B cell (primary cell): ENCODE measurements around the gene SYT3. TPM values are rescaled to one million over a fixed set of nuclear protein-coding genes. Genes with fewer than 3 reads are reported as not detected.

Experiments
- ATAC-seq: fragments of 200-7000 bp; cut with Tn5 transposase; one replicate; pipeline ENCODE4 v1.10.0; 2021; ENCODE audit warnings: low read depth, mild to moderate bottlenecking, moderate number of reproducible peaks, moderate library complexity
- CTCF ChIA-PET: fragments of 350-600 bp; sonication (Branson Sonifier 250); formaldehyde crosslinking; loops from one replicate; lab custom pipeline; 2021; ENCODE audit warnings: antibody characterized with exemption, inconsistent platforms; lab: Charles Lee
- POLR2A ChIA-PET: fragments of 350-600 bp; sonication (Branson Sonifier 250); formaldehyde crosslinking; loops from one replicate; lab custom pipeline; 2021; ENCODE audit warnings: antibody characterized with exemption; lab: Charles Lee
- DNase-seq: peaks from one replicate; pipeline ENCODE4 v3.0.0; 2013
- H2AFZ ChIP-seq: 2 replicates; pipeline ENCODE4 v1.6.1; 2012; ENCODE audit warnings: mild to moderate bottlenecking, low read depth, low read length; ENCODE audit not compliant: insufficient read depth, poor library complexity, severe bottlenecking
- H3K27ac ChIP-seq, 2 donors: 1 replicate in 1 of 2; 2 replicates in 1 of 2; pipeline ENCODE4 v1.5.1; 2012 to 2013; ENCODE audit warnings: low read length in 2 of 2, mild to moderate bottlenecking in 2 of 2, moderate library complexity in 1 of 2
- H3K27me3 ChIP-seq, 4 experiments: fragments of 200-600 bp in 1 of 4; sonication (generic) in 1 of 4; replicated peaks in 1 of 4; 1 replicate in 2 of 4; 2 replicates in 2 of 4; pipeline versions ENCODE4 v1.6.1 to v1.7.0; 2013 to 2016; ENCODE audit warnings: low read length in 3 of 4, mild to moderate bottlenecking in 2 of 4, mixed read lengths in 1 of 4, moderate library complexity in 1 of 4; ENCODE audit not compliant: insufficient read depth in 4 of 4, control insufficient read depth in 3 of 4; ENCODE audit errors: control extremely low read depth in 1 of 4
- H3K36me3 ChIP-seq, 2 experiments: replicated peaks in 1 of 2; 1 replicate in 1 of 2; 2 replicates in 1 of 2; pipeline versions ENCODE4 v1.6.1 to v1.7.1; 2013; ENCODE audit warnings: low read length in 1 of 2; ENCODE audit not compliant: insufficient read depth in 2 of 2, control insufficient read depth in 1 of 2; ENCODE audit errors: control extremely low read depth in 1 of 2, extremely low read depth in 1 of 2
- H3K4me1 ChIP-seq, 2 donors: fragments of 200-600 bp in 1 of 2; sonication (generic) in 1 of 2; 1 replicate in 1 of 2; 2 replicates in 1 of 2; pipeline versions ENCODE4 v1.5.1 to v1.6.1; 2013 to 2017; ENCODE audit warnings: low read length in 2 of 2; ENCODE audit not compliant: control insufficient read depth in 2 of 2, insufficient read depth in 2 of 2
- H3K4me2 ChIP-seq: replicated peaks from 2 replicates; pipeline ENCODE3; 2012; ENCODE audit warnings: mild to moderate bottlenecking, low read depth, low read length; ENCODE audit not compliant: poor library complexity, severe bottlenecking
- H3K4me3 ChIP-seq, 5 experiments: fragments of 200-600 bp in 1 of 5; sonication (generic) in 1 of 5; 1 replicate in 3 of 5; 2 replicates in 2 of 5; pipeline versions ENCODE4 v1.5.1 to v1.7.0; 2011 to 2016; ENCODE audit warnings: low read length in 4 of 5, mild to moderate bottlenecking in 4 of 5, low read depth in 2 of 5, control low read depth in 1 of 5, moderate library complexity in 1 of 5; ENCODE audit not compliant: insufficient read depth in 1 of 5; ENCODE audit errors: control extremely low read depth in 1 of 5, extremely low read depth in 1 of 5
- H3K79me2 ChIP-seq: fragments of 200-600 bp; sonication (generic); one replicate; pipeline ENCODE4 v1.6.0; 2016; ENCODE audit warnings: low read length; ENCODE audit not compliant: control insufficient read depth, insufficient read depth
- H3K9ac ChIP-seq: fragments of 200-600 bp; sonication (generic); 2 replicates; pipeline ENCODE4 v1.6.1; 2017; ENCODE audit warnings: mild to moderate bottlenecking, low read length, moderate library complexity
- H3K9me3 ChIP-seq, 3 donors: one replicate each; pipeline versions ENCODE4 v1.6.1 to v1.7.1; 2013; ENCODE audit warnings: low read length in 2 of 3; ENCODE audit not compliant: control insufficient read depth in 2 of 3, insufficient read depth in 1 of 3; ENCODE audit errors: control extremely low read depth in 1 of 3
- H4K20me1 ChIP-seq: 2 replicates; pipeline ENCODE4 v1.6.0; 2012; ENCODE audit warnings: mild to moderate bottlenecking, low read length; ENCODE audit not compliant: insufficient read depth, control insufficient read depth, poor library complexity, severe bottlenecking
- H3K27ac Mint-ChIP-seq: one replicate; pipeline ENCODE4 v1.8.0; 2021; ENCODE audit warnings: mixed read lengths
- H3K27me3 Mint-ChIP-seq: one replicate; pipeline ENCODE4 v1.8.0; 2021; ENCODE audit warnings: mixed read lengths
- H3K4me1 Mint-ChIP-seq: one replicate; pipeline ENCODE4 v1.8.0; 2021; ENCODE audit warnings: mixed read lengths
- H3K4me3 Mint-ChIP-seq: one replicate; pipeline ENCODE4 v1.8.0; 2021; ENCODE audit warnings: mixed read lengths
- H3K9me3 Mint-ChIP-seq: one replicate; pipeline ENCODE4 v1.8.0; 2022; ENCODE audit warnings: mixed read lengths; ENCODE audit not compliant: insufficient read depth
- CTCF ChIP-seq: fragments of 200-600 bp; IDR thresholded peaks from one replicate; pipeline ENCODE4 v1.8.0; 2022; ENCODE audit warnings: antibody characterized with exemption, mild to moderate bottlenecking
- EZH2 ChIP-seq: IDR thresholded peaks from 2 replicates; pipeline ENCODE4 v1.6.1; 2012; ENCODE audit warnings: borderline replicate concordance, low read depth, mild to moderate bottlenecking, moderate library complexity, low read length; ENCODE audit not compliant: insufficient read depth, poor library complexity, severe bottlenecking
- WGBS: methylation state at CpG from one replicate; pipeline ENCODE4 v1.1.5; 2013; ENCODE audit warnings: missing lambda C conversion rate; ENCODE audit not compliant: insufficient coverage; 5-methylcytosine and 5-hydroxymethylcytosine counted together
- intact Hi-C: fragments of 100-400 bp; cut with micrococcal nuclease; formaldehyde crosslinking; loops from one replicate; pipeline ENCODE4 v1.10.0; 2022
- polyA plus RNA-seq: library from polyadenylated mRNA; depleted of rRNA; stranded (reverse); fragments of >200 nt; gene quantifications from 2 replicates; pipeline ENCODE4 v1.2.3, GENCODE V29; 2012
- total RNA-seq, 2 donors: library from RNA; stranded (reverse); fragments of 120-200 nt in 1 of 2; gene quantifications; 1 replicate in 1 of 2; 2 replicates in 1 of 2; pipeline versions ENCODE4 v1.2.3 to v1.2.4, GENCODE V29; 2013 to 2022

Gene SYT3
- total and polyA plus RNA-seq, 2 donors (not counting 1 experiment from before 2014, with no cell fraction given): 0.09 to 0.17 TPM

GRCh38 chr19:50673118-50673517 is 33.4 kb upstream of the SYT3 start:
- no peak overlapping the region for H3K4me2 ChIP-seq
- POLR2A ChIA-PET: no interaction called here
- peaks cover 0 to 3% of the 10 kb centered on the region in 2 donors for H3K4me1 ChIP-seq
- H3K9ac ChIP-seq: no peak overlapping the region
- no peak for DNase-seq
- WGBS: 30% methylated on average over 15 of the region's 15 CpGs
- TF ChIP-seq CTCF: no peak
- TF ChIP-seq EZH2: no peak
- no peak overlapping the region for H3K4me3 ChIP-seq
- Mint-ChIP-seq H3K9me3 (peaks cover 3% of the 10 kb centered on the region), H3K27ac (no peak overlapping the region), H3K27me3 (peaks cover 43% of the 10 kb centered on the region), H3K4me1 (peaks cover 5% of the 10 kb centered on the region), H3K4me3 (no peak overlapping the region)
- H3K9me3 ChIP-seq: peaks cover 0 to 27% (median 2%) of the 10 kb centered on the region in 3 donors
- intact Hi-C loops: no loop called here
- H2AFZ ChIP-seq: no peak overlapping the region
- CTCF ChIA-PET: no interaction called here
- no peaks in the 10 kb centered on the region for H3K36me3 ChIP-seq
- no peaks in the 10 kb centered on the region for H4K20me1 ChIP-seq
- no peaks in the 10 kb centered on the region for H3K79me2 ChIP-seq
- H3K27ac ChIP-seq: no peak overlapping the region
- no peak for ATAC-seq
- H3K27me3 ChIP-seq: peaks cover 0 to 23% (median 15%) of the 10 kb centered on the region in 4 experiments

GRCh38 chr19:50670102-50670380 is 30.4 kb upstream of the SYT3 start:
- H3K4me3 Mint-ChIP-seq: no peak overlapping the region
- intact Hi-C loops: no loop called here
- Histone ChIP-seq H3K79me2 (no peaks in the 10 kb centered on the region), H4K20me1 (no peaks in the 10 kb centered on the region), H3K4me2 (no peak overlapping the region), H3K27ac (no peak overlapping the region), H3K36me3 (no peaks in the 10 kb centered on the region), H3K4me1 (peaks cover 8 to 18% of the 10 kb centered on the region in 2 donors), H3K27me3 (peaks cover 0 to 42% (median 18%) of the 10 kb centered on the region in 4 experiments), H3K9ac (no peak overlapping the region), H3K9me3 (peaks cover 0 to 18% (median 0%) of the 10 kb centered on the region in 3 donors), H2AFZ (no peak overlapping the region), H3K4me3 (no peak overlapping the region)
- H3K9me3 Mint-ChIP-seq: no peaks in the 10 kb centered on the region
- ChIA-PET CTCF (interaction anchor here (0.7 to 2.7 kb wide), 11 partner anchors 8 to 521 kb away, joined by 3 to 22 read pairs (median 4); no protein-coding TSS in a partner anchor), POLR2A (no interaction called here)
- TF ChIP-seq EZH2 (no peak), CTCF (no peak)
- H3K27me3 Mint-ChIP-seq: peaks cover 40% of the 10 kb centered on the region
- ATAC-seq (no peak), DNase-seq (no peak)
- WGBS: 37% methylated on average over 5 of the region's 5 CpGs
- peaks cover 2% of the 10 kb centered on the region for H3K4me1 Mint-ChIP-seq
- no peak overlapping the region for H3K27ac Mint-ChIP-seq
